GM12873 (cell line): ENCODE measurements around the gene AKAP13.

ENCODE experiments used
- TF ChIP-seq, protein P1 (sequence below): IDR thresholded peaks from 2 replicates; pipeline ENCODE4 v1.5.1; 2012; ENCODE audit warnings: low read depth, mild to moderate bottlenecking, moderate library complexity, low read length, control low read depth; ENCODE audit not compliant: insufficient read depth; ENCODE audit errors: missing control alignments

Gene AKAP13

DNA sequence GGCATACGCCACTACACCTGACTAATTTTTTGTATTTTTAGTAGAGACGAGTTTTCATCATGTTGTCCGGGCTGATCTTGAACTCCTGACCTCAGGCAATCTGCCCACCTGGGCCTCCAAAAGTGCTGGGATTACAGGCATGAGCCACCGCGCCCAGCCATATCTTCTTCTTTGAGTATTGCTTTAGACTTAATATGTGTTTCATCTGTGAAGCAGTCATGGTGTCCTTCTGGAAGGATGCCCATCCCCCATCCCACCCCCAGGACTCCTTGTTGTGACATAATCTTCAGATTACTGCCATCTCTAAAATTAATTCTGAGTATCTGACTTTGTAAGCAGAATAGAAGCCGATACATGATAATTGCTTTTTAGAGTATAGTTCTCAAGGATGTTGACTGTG, 356.7 kb downstream of the AKAP13 start:
- TF ChIP-seq, protein P1, sequence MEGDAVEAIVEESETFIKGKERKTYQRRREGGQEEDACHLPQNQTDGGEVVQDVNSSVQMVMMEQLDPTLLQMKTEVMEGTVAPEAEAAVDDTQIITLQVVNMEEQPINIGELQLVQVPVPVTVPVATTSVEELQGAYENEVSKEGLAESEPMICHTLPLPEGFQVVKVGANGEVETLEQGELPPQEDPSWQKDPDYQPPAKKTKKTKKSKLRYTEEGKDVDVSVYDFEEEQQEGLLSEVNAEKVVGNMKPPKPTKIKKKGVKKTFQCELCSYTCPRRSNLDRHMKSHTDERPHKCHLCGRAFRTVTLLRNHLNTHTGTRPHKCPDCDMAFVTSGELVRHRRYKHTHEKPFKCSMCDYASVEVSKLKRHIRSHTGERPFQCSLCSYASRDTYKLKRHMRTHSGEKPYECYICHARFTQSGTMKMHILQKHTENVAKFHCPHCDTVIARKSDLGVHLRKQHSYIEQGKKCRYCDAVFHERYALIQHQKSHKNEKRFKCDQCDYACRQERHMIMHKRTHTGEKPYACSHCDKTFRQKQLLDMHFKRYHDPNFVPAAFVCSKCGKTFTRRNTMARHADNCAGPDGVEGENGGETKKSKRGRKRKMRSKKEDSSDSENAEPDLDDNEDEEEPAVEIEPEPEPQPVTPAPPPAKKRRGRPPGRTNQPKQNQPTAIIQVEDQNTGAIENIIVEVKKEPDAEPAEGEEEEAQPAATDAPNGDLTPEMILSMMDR = no peak

DNA sequence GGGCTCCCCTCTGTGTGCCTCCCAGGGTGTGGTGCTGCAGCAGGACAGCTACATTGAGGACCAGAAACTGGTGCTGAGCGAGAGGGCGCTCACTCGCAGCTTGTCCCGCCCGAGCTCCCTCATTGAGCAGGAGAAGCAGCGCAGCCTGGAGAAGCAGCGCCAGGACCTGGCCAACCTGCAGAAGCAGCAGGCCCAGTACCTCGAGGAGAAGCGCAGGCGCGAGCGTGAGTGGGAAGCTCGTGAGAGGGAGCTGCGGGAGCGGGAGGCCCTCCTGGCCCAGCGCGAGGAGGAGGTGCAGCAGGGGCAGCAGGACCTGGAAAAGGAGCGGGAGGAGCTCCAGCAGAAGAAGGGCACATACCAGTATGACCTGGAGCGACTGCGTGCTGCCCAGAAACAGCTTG, 360.6 kb downstream of the AKAP13 start:
- TF ChIP-seq, protein P1 = no peak

DNA sequence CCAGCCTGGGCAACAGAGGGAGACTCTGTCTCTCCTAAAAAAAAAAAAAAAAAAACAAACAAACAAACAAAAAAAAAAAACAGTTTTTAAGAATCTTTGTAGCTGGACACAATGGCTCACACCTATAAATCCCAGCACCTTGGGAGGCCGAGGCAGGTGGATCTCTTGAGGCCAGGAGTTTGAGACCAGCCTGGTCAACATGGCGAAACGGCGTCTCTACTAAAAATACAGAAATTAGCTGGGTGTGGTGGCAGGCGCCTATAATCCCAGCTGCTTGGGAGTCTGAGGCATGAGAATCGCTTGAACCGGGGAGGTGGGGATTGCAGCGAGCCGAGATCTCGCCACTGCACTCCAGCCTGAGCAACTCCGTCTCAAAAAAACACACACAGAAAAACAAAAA, 361.3 kb downstream of the AKAP13 start:
- TF ChIP-seq, protein P1 = no peak

DNA sequence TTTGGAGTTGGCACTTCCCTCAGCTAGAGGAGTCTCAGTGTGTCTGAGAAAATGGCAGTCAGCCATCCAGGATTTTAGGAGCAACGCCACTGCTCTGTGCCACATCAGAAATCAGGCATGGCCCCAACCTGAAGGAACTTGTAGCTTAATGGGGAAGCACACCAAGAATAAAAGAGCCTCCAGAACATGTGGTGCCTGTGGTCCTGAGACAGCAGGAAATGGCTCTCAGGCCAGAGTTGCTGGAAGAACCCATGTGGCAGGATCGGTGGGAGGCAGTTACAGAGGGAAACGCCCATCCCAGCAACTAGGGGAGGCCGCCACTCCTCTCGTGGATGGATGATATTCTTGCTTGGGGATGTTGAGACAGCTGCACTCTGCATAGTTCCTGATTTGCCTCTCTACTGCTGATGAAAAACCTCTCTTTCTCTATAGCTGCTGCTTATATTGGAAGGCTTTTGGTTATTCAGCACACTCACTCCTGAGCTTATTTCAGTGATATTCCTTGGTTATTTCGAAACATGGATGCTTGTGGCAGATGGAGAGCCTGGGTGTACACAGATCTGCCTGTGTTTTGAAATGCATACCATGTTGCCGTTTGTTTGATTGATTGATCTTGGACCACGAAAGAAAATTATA, 361.9 kb downstream of the AKAP13 start:
- TF ChIP-seq, protein P1 = no peak

DNA sequence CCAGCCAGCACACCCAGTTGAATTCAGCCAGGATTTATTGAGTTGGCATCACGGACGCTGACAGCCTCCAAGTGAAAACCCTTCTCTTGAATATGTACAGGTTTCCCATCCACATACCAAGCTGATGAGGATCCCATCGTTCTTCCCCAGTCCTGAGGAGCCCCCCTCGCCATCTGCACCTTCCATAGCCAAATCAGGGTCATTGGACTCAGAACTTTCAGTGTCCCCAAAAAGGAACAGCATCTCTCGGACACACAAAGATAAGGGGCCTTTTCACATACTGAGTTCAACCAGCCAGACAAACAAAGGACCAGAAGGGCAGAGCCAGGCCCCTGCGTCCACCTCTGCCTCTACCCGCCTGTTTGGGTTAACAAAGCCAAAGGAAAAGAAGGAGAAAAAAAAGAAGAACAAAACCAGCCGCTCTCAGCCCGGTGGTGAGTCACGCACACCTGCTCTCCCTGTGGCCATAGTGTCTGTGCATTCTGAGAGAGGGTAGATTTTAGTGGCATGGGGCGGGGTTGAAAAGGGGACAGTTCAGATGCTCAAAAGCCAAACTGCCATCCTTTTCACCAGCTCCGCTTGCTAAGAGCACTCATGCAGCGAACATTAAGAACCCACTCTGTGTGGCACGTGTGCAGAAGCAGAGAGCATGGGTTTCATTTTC, 363.1 kb downstream of the AKAP13 start:
- TF ChIP-seq, protein P1 = no peak

DNA sequence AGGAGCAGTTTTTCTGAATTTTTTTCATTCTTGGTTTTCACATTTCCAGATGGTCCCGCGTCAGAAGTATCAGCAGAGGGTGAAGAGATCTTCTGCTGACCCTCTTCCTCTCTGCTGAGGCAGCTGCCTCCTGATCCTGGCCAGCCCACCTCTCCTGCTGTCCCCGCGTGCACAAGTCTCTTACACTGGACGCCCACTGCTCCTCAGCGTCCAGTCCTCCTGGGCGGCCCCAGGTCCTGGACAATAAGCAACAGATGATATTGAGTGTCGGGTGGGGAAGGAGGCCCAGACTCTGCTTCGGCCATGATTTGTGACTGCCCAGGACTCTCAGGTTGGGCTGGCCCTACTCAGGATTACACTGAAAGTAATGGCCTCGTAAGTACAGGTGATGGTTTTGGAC, 364.2 kb downstream of the AKAP13 start:
- TF ChIP-seq, protein P1 = no peak

DNA sequence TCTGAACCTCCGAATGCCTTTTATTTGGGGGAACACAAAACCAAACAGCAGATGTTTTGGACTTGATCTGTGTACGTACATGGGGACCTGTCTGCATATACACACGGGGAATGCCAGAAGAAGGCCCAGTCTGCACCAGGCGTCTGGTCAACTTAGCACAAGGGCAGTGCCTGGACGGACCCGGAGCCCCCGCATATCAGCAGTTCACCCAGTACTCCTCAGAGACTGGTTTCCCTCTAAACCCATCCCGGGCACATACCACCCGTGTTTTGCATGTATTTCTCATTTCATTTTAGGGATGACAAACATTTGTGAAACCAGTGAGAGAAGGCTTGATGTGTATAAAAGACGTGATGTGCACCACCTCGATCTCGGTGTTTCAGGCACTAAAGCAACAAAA, 364.6 kb downstream of the AKAP13 start:
- TF ChIP-seq, protein P1 = no peak
